ENCODE data around the gene CSNK1G2.

CSNK1G2 gene

DNA sequence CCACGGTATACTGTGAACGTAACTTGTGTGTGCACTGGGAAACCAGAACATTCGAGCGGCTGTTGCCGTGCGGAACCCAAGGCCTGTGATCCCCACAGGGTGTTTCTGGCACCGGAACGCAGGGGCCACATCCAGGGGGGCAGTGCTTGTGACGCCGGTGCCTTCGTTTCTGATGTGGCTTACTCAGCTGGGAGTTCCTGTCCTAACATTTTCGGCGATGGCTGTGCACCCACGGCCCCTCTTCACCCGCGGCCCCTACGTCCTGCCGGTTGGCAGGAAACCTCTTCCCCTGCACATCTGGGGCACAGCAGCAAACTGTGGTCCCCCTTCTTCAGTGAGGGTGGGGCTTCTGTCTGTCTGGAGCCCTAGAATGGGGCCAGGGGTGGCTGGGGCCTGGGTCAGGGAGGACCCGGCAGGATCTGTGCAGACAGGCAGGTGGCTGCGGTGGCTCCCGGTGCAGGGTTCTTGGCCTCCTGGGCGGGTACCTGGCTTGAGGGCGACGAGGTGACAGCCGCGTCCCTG lies 26.2 kb downstream of the CSNK1G2 start:
- DNase-seq: no peak

DNA sequence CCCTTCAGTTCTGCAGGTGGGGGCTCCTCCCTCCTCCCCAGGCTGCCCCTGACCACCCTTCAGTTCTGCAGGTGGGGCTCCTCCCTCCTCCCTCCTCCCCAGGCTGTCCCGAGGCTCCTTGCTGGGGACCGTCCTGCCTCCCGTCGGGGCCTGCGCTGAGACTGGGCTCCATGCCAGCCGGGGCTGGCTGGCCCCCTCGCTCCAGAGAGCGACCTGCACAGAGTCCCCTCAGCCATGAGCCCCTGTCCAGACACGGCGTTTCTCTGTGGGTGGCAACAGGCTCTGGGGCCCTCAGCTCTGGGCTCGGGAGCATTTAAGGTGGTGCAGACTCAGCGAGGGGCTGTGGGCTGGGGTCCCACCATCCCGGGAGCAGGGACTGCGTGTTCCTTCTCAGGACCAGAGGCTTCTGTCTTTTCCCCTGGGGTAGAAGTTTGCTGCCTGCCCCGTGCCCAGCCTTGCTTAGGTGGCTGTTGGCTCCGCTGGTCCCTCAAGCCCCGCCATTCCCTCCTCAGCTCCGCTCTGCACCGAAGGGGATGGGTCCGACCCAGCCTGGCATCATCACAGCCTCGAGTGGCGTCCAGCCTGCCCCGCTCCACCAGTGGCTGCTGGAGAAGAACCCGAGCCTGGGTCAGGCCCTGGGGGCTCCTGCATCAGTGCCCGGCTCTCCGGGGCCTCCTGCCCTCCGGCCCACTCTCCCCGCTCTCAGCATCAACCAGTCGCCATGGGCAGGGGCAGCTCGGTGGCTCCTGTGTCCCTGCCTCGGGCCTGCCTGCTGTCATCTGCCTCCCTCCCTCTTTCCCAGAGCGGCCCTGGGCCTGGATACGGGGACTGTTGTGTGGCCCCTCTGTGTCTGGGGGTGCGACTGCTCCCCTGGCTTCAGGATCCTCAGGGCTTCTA lies 27.6 kb downstream of the CSNK1G2 start:
- DNase-seq: no peak

DNA sequence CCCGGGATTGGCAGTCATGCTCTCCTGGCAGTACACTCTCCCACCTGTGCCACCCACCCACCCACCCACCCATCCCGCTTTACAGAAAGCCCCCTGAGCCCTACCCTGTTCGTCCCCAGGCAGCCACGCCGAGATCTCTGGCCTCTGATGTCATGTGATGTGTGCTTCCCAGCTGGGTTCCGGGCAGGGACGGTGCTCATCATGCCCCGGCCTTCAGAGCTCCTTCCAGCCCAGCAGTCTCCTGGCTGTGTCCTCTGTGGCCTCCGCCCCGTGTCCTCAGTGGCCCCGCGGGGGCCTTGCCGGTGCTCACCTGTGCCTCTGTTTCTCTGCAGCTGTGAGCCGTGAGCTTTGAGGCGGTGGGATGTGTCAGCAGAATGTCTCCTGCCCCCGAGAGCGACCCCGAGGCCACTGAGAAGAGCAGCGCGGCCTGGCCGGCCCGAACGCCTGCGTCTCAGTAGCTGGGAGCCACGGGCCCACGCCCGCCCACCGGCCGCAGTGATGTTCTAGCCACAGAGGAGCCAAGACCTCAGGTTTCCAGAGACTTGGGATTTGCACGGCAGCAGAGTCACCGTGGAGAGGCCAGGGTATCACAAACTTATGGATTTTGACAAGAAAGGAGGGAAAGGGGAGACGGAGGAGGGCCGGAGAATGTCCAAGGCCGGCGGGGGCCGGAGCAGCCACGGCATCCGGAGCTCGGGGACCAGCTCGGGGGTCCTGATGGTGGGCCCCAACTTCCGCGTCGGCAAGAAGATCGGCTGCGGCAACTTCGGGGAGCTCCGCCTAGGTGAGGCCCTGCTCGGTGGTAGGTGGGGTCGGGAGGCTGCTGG lies 28.4 kb downstream of the CSNK1G2 start:
- peak in 1 of 51 donors; percentile 20 for DNase-seq

DNA sequence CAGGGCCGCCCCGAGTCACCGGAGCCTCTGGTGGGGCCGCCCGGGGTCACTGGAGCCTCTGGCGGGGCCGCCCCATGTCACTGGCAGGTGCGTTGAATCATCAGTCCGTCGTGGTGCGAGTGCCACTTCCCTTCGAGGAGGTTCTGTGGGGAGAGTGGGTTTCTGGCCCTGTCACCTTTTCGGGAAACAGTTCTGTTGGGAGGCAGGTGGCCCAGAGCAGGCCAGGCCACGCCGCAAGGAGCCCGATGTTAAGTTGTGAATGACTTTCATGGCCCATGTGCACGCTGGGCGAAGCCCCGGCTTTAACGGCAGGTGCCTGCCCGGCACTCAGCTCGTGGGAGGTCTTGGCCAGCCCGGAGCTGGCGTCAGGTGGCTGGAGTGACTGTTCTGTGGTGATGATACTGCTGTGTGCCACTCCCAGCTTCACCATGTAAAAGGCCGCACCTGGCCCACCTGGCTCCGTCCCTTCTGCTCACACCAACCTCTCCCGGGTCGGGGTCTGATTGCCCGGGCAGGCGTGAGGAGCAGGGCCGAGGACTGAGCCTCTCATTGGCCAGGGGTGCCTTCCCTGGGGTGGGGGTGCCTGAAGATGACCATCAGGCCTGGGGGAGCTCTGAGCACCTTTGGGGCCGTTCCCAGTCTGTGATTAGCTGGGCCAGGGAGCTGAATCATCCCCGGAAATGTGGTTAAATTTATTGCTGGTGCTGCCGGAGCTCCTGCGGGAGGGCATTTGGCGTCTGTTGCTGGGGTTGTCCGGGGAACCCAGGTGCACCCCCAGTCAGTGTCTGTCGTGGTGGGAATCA lies 29.2 kb downstream of the CSNK1G2 start:
- DNase-seq: no peak

DNA sequence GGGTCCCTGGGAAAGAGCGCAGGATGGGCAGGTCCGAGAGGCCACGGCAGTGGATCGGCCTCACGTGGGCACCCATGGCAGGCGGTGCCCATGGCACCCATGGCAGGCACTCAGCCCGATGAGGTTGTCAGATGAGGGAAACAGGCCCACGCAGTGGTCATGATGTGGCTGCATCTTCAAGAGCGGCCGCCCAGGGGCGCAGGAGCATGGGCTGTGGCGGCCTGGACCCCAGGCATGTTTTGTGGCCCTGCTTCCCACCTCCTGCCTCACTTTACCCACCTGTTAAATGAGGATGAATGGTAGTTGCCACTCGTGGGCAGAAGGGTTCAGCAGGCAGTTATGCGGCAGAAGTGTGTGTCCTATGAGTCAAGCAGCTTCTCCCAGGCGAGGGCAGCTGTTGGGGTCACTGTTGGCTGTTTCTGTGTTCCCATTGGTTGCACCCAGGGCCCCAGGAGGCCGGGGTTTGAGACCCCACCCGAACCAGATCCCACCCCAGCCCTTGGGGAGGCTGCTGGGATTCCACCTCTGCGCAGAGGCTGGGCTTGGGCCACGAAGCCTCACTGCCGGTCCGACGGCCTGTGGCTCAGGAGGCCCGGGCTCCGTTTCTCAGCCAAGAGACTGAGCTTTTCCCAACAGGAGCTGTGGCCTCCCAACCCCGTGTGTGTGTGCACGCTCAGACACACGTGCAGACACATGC lies 30.0 kb downstream of the CSNK1G2 start:
- DNase-seq: no peak

DNA sequence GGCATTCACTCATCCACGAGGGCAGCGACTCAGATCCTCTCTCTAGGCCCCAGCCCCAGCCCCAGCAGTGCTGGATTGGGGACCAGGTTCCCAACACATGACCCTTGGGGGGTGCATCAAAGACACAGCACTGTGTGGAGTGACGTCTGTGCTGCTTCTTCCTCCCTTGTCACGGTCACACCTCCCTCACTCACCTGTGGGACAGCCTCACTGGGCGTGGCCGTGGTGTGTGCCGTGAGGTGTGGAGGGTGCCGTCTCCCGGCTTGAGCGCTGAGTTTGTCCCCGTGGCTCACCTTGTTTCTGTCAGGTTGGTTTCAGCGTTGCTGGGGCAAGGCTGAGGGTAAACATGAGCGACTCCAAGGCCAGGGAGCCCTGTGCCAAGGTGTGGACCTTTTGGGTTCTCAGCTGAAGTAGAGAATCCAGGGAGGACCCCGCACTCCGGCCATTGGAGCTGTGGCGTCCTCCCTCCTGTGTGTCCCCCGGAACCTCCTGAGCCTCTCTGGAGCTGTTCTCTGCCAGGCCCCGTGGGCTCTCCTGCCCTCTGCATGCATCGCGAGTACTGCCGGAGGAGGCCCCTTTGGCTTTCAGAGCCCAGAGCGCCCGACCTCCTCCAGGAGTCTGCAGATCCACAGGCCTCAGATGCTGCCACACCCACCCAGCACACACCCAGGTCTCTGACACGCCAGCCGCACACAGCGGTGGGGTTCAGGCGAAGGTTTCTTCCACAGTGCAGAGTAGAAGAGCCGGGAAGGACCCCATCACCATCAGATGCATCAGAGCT lies 33.6 kb downstream of the CSNK1G2 start:
- DNase-seq: no peak

DNA sequence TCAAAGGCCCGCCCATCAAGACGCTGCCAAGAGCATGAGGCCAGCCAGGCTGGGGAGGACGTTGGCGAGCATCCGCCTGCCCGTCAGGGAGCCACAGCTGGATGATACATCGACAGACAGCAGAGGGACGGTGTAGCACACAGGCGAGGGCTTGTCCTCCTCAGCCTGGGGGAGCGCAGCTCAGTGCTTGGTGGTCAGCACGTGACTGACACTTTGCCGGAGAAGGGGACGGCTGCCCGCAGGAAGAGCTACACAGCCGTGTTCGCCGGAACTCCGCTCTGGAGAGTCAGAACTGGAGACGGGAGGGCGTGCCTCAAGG lies 34.1 kb downstream of the CSNK1G2 start:
- DNase-seq: peak in 14 of 51 donors; percentile 12 to 52 (median 26)

DNA sequence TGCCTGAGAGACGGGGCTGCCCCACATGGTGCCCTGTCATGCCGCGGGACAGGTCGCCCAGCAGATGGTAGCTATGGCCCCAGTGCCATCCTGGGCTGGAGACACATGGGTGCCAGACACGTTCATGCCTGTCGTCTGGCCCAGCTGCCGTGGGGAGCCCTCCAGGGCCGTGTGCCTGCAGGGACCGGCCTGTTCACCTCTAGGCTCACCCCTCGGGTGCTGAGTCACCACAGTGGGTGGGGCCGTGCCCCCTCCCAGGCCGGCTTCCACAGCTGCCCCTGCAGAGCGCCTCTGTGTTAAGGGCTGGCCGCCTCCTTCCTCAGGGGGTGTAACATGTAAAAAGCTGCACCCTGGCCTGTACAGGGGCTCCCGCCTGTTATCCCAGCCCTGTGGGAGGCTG lies 36.1 kb downstream of the CSNK1G2 start:
- DNase-seq: no peak

DNA sequence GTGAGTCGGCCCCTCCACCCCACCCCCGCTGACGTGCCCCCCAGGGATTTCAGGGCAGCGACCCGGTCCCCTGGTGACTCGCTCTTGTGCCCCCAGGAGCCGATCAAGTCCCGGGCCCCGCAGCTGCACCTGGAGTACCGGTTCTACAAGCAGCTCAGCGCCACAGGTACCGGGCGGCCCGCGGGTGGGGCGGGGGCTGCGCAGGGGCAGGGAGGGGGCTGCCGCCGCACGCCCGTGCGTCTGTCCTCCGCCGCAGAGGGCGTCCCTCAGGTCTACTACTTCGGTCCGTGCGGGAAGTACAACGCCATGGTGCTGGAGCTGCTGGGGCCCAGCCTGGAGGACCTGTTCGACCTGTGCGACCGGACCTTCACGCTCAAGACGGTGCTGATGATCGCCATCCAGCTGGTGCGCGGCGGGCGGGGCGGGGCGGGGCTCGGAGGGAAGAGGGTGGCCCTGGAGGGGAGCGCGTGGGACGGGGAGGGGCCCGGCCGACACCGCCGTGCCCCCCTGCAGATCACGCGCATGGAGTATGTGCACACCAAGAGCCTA lies 37.4 kb downstream of the CSNK1G2 start:
- no peak for DNase-seq

DNA sequence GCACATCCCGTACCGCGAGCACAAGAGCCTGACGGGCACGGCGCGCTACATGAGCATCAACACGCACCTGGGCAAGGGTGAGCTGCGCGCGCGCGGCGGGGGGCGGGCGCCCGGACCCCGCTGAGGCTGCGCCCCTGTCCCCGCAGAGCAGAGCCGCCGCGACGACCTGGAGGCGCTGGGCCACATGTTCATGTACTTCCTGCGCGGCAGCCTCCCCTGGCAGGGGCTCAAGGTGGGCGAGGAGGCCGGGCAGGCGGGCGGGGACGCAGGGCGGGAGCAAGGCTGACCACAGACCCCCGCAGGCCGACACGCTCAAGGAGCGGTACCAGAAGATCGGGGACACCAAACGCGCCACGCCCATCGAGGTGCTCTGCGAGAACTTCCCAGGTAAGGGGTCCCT lies 38.0 kb downstream of the CSNK1G2 start:
- DNase-seq: no peak

DNA sequence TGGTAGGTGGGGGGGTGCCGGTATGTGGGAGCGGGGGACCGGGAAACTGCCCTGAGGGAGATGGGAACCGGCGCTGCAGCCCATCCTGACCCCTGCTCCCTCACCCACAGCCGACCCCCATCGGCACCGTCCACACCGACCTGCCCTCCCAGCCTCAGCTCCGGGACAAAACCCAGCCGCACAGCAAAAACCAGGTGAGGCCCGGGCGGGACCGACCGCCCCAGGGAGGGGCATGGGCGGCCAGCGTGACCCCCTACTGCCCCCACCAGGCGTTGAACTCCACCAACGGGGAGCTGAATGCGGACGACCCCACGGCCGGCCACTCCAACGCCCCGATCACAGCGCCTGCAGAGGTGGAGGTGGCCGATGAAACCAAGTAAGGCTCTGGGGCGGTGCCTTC lies 38.7 kb downstream of the CSNK1G2 start:
- DNase-seq: no peak

DNA sequence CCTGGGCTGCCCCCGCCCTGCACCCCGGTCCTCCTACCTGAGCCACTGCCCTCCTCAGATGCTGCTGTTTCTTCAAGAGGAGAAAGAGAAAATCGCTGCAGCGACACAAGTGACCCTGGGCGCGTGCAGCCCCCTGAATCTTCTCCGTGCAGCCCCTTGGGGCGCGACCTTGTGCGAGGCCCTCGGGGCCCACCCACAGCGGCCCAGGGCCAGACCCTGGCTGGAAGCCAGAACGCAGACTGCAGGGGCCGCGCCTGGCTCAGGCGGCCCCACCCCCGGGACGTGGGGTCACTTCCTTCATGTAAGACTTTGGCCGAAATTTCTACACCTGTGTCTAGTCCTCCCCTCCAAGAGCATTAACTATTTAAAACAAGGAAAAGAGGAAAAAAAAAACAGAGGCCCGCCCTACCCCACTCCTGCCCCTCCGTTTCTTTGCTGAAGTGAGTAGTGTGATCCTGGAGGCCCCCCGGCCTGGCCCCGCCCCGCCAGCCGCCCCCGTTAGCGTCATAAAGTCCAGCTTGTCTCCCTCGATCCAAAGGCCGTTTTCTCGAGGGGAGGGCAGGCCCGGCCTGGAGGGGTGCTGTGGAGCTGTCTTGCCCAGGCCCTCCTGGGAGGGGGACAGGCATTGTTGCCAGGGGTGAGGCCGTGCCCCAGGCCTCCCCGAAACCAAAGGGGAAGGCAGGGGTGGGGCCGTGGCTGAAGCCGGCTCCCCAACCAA lies 39.3 kb downstream of the CSNK1G2 start:
- no peak for DNase-seq

DNA sequence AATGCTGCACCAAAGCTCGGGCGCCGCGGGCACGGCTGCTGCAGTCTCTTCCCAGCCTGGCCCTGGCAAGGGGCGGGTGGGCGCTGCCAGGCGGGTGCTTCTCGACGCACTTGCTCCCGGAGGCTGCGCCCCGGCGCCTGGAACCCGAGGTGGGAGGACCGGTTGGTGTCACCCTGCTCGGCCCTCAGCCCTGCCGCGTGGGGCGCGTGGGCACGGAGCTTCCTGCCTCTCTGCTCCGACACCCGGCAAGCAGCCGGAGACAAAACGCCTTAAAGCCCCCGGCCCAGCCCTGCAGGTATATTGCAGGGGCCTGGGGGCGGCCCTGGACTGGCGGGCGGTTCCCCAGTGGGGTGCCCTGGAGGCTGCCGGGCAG lies 39.8 kb downstream of the CSNK1G2 start:
- DNase-seq: no peak

DNA sequence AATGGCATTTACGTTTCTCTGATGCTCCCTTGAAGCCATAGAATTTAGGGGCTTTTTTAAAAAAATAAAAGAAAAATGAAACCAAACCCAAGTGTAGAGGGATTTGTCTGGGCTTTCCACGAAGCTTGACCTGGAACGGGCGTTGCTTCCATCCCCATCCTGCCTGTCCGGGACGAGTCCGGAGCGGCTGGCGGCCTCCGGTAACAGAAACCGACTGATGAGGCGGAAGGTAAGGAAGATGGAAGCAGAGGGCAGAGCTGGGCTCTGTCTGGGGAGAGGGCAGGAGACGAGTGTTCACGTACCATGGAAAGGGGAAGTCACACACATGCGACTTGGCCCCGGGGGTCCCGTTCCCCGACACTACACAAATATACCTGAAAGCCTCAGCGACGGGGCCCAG lies 40.3 kb downstream of the CSNK1G2 start:
- DNase-seq: no peak

DNA sequence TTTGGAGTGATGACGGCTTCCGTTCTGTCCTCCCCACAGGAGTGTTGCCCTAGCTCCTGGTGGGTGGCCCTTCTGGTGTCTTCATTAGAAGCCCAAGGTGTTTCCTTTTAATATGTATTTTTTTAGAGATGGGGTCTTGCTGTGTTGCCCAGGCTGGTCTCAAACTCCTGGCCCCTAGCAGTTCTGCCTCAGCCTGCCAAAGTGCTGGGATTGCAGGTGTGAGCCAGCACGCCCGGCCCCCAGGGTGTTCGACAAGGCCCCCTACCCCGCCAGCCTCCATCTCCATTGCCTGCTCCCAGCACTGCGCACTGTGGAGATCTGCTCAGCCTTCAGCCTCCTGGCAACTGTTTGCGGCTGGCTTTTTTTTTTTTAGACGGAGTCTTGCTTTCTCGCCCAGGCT lies 43.4 kb downstream of the CSNK1G2 start:
- DNase-seq: no peak

DNA sequence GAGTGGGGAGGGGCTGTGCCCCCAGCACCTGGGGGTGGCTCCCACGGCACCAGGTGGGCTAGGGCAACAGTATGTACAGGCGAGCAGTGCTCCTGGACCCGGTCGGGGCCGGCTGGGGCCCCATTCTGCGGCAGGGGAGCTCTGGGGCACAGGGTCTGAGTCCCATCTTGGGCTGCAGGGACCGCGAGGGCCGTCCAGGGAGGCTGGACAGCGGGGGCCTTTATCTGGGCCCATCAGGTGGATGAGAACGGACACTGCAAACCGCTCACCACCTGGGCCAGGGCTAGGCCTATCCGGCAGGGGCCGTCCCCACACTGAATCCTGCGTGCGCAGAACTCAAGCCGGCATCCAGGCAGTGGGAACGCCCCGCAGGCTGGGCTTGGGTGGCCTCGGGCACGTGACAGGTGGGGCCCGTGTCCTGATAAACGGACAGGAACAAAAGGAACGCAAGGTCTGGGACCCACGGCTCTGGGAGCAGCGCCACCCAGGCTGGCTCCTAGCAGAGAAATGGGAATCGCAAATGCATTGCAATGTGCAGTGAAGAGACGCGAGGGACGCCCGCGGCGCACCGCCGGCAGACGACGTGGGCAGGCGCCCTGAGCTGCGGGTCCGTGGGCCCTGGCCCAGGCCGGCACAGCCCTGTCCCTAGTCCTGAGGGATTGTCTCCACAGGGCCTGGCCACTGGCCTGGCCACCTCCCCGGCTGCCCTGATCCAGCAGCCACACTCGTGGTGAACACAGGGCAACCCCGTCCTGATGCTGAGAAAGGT lies 44.8 kb downstream of the CSNK1G2 start:
- DNase-seq: no peak

DNA sequence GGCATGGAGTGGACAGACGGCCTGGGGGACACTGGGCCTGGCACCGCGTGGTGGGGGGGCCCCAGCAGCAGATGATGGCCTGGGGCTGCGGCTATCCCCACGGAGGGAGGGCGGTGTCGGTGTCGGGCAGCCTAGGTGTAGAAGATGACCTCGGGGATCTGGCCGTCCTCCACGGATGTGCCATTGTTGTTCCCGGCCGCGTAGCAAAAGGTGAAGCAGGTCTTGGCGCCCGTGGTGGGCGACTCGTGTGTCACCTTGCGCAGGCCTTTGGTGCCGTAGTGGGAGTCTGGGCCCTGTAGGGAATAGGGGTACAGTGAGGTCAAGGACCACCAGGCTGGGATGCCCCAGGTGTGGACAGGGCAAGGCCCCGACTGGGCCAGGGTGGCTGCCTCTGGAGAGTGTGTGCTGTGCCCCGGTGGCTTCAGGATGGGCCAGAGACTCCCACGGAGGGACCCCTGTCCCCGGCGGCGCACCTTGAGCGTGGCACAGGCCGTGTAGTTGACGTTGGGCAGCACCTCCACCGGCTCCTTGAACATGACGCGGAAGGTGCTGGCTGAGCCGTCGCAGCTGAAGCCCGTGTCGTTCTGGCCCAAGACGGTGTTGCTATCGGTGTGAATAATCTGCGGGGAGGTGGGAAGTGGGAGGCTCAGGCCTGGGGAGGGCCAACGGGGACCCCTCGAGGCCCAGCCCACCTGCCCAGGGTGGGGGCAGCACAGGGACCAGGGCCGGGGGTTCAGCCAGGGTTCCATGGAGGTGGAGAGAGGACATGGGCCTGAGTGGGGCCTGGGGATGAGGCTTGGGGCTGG lies 45.6 kb downstream of the CSNK1G2 start:
- no peak for DNase-seq

Data from hypothalamus (tissue), 51 donors.